Measurements from ENCODE around the gene CAV1.
"Not testable (repeated sequence)": the region's sequence is repeated elsewhere in the genome, so short reads cannot be mapped to it uniquely, and the experiment has no call there.

Gene CAV1, protein sequence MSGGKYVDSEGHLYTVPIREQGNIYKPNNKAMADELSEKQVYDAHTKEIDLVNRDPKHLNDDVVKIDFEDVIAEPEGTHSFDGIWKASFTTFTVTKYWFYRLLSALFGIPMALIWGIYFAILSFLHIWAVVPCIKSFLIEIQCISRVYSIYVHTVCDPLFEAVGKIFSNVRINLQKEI

GRCh38 chr7:116524609-116525297 lies at the start of gene CAV1:
Gene CAV1 (plus strand): TSS chr7:116525036. CDS start chr7:116525063, 27 bp downstream.
- DNase-seq, result peak in 14 of 56 donors; percentile 7 to 62 (median 16)

DNA sequence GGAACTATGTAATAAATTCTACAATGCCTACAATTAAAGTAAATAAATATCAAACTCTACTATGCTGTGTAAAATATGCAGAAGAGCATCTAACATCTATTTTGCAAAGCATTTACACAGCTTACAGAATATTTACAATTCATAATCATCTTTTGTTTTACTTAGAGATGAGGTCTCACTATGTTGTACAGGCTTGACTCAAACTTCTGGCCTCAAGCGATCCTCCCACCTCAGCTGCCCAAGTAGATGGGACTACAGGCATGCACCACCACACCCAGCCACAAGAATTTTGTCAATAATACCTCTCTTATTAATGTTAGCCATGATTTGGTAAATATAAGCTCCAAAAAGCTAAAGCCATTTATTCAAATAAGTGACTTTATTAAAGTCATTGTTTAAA lies 47.2 kb upstream of the CAV1 start:
- DNase-seq, result no peak

- no peak for DNase-seq
Measured at GRCh38 chr7:116478834-116479233, 46.0 kb upstream of the CAV1 start.

GRCh38 chr7:116483271-116483942 lies 41.4 kb upstream of the CAV1 start:
- no peak for DNase-seq

GRCh38 chr7:116484389-116484788 lies 40.4 kb upstream of the CAV1 start:
- DNase-seq, result not testable (repeated sequence)

GRCh38 chr7:116487907-116488521 lies 36.8 kb upstream of the CAV1 start:
- no peak for DNase-seq

GRCh38 chr7:116490351-116490750 lies 34.5 kb upstream of the CAV1 start:
- no peak for DNase-seq

GRCh38 chr7:116491887-116492653 lies 32.8 kb upstream of the CAV1 start:
- DNase-seq, result no peak

DNA sequence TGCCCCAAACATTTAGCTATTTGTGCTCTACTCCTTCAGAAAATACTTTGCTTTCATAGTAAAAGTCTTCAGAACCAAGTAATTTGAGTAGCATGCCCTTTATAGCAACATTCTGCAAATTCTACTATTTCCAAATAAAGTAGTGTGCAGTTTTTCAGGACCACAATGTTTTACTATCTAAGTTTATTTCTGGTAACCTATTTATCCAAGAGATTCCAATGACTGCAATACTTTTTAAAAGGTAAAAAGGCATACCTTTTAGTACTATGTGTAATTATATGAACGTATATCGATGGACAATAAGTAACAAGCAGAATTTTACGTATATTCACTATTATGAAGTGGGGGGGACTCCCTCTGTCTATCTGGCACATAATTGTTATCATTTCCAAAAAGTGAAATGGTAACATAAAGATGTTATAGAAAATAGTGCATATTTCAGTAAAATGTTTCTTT lies 32.2 kb upstream of the CAV1 start:
- no peak for DNase-seq

DNA sequence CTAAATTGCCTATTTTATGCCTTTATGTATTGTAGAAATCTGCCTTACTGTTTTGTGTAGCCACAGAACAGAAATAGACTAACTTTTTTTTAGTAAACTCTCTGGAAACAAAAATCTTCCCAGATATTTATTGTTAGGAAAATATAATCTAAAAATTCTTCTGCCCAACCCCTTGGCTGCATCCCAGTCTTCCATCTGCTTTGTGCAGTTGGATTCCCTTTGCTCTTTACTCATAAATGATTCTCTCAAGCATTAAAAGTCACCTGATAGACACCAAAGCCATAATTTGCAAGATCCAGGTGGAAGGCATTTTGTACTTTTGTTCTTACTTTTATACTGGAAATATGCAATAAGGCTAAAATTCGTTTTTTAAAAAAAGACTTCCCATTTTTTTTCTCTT lies 31.4 kb upstream of the CAV1 start:
- no peak for DNase-seq

GRCh38 chr7:116494472-116494871 lies 30.4 kb upstream of the CAV1 start:
- no peak for DNase-seq

DNA sequence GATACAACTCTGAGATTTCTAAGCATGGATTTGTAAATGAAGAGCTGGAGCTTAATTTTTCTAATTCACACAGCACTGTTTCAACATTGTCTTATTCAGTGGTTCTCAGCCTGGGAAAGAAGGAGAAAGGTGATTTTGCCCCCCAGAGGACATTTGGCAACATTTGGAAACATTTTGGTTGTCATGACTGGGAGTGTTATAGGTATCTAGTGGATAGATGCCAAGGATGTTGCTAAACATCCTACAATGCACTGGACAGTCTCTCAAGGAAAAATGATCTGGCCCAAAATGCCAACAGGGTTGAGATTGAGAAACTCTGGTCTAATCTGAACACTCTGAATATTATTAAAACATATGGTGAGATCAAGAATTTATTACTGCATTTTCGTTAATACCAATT lies 29.1 kb upstream of the CAV1 start:
- no peak for DNase-seq

DNA sequence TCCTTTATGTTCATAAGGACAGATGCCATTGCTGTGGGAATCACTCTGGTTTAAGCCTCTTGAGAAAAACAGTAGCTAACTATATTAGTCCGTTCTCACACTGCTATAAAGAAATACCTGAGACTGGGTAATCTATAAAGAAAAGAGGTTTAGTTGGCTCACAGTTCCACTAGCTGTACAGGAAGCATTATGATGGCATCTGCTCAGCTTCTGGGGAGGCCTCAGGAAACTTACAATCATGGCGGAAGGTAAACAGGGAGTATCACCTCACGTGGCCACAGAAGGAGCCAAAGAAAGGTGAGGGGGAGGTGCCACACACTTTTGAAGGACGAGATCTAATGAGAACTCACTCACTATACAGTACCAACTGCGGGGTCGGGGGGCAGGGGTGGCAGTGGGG lies 28.2 kb upstream of the CAV1 start:
- no peak for DNase-seq

DNA sequence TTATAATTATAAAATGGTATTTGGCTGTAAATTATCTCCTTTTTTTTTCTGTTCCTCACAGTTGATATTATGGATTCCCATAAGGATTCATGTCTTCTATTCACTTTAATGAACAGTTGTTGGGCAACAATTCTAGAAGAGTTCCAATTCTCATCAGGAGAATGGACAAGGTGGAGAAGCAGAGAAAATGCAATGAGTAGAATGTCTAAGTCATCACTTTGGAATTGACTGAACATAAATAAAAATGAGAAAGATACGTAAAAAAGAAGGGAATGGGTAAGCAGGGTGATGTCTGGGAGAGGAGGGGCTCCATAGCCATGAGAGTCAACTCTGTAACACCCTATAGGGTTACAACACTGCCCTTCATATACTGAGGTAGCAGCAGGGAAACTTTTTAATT lies 27.1 kb upstream of the CAV1 start:
- DNase-seq, result no peak

DNA sequence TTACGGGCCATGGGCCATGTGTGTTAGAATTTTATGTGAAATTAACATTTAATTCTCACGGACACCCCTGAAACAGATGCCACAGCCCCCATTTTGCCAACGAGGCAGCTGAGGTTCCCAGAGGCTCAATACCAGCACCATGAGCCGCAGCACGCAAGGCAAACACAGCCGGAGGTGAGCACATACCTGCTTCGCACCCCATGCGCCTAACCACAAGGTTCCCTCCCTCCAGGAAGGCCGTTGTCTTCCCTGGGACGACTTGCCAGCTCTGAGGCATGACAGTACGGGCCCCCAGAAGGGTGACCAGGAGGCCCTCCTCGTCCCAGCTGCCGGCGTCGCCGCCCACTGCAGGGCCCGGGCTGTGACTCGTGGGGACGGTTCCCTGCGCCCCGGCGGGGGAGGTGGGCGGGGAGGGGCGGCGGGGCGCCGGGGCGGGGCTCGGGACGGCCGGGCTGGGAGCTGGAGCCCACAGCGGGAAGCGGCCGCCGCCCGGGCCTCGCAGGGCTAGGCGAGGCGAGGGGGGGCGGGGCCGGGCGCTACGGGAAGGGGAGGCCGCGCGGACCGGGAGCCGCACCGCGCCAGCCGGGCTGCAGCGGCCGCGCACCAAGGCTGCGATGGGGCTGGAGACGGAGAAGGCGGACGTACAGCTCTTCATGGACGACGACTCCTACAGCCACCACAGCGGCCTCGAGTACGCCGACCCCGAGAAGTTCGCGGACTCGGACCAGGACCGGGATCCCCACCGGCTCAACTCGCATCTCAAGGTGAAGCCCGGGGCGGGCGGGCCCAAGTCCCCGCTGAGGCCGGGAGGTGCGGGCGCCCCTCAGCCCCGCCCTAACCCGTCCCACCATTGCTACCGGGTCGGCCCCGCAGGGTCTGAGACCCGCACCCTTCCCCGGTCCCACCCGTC lies 25.4 kb upstream of the CAV1 start, which contains the start of gene CAV2:
TSS of gene CAV2 (plus strand) at position 571 of the 910 bp plus-strand sequence. CDS start at position 615, 44 bp downstream.
- peak in 8 of 56 donors; percentile 2 to 26 (median 15) for DNase-seq

GRCh38 chr7:116500078-116500853 lies 24.6 kb upstream of the CAV1 start:
- DNase-seq, result peak in 3 of 56 donors; percentile 2 to 10 (median 8)

DNA sequence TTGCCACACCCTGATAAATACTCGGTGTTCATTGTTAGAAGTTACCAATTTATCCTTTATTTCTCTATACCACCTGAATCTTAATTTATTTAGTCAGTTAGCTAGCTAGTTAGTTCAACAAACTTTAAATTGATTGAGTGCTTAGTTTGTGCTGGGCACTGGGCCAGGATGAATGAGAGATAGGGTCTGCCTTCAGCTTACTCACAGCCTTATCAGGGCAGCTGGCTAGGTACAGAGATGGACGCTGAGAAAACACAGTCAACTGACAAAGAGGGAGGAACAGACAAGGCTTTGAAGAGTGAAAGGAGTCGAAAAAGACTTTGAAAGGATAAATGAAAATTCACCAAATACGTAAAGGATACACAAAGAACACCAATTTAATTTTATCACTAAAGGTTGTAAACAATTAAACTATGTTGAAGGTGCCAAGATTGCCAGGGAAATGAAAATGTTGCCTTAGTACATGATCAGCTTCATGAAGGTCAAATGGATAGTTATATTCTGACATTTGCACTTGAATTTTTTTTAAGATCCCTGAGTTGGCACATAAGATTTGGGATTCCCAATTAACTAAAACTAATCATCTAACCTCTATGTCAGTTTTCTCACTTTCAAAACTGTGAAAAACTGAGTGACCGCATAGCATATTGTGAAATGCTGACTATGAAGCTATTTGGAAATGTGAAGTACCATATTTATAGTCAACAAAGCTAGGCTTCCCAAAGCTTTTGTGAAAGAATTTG lies 23.2 kb upstream of the CAV1 start:
- no peak for DNase-seq
